ENCODE results near the gene PCDHA4. TPM values are rescaled to one million over a fixed set of nuclear protein-coding genes. Genes with fewer than 3 reads are reported as not detected.
"Not testable (repeated sequence)": the region's sequence is repeated elsewhere in the genome, so short reads cannot be mapped to it uniquely, and the experiment has no call there.

Gene PCDHA4
- total RNA-seq, 1 donor from 2014 or later, result 0.59 TPM

GRCh38 chr5:140833993-140834392, 27.1 kb downstream of the PCDHA4 start, which contains the start of gene PCDHA7:
PCDHA7 (plus strand) TSS chr5:140834269; CDS start chr5:140834384, 115 bp downstream.
- peak within 1 kb of the TSS; percentile 28 for H3K4me3 ChIP-seq
- no peak for DNase-seq
- TF ChIP-seq, protein P1, sequence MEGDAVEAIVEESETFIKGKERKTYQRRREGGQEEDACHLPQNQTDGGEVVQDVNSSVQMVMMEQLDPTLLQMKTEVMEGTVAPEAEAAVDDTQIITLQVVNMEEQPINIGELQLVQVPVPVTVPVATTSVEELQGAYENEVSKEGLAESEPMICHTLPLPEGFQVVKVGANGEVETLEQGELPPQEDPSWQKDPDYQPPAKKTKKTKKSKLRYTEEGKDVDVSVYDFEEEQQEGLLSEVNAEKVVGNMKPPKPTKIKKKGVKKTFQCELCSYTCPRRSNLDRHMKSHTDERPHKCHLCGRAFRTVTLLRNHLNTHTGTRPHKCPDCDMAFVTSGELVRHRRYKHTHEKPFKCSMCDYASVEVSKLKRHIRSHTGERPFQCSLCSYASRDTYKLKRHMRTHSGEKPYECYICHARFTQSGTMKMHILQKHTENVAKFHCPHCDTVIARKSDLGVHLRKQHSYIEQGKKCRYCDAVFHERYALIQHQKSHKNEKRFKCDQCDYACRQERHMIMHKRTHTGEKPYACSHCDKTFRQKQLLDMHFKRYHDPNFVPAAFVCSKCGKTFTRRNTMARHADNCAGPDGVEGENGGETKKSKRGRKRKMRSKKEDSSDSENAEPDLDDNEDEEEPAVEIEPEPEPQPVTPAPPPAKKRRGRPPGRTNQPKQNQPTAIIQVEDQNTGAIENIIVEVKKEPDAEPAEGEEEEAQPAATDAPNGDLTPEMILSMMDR (IDR thresholded peaks at IDR 0.05), result no peak
- H3K27ac ChIP-seq, result no peak within 1 kb of the TSS
- intact Hi-C loops (cut with DNase I), result no loop called here
- no peak for ATAC-seq
- H3K36me3 ChIP-seq, result no peaks in the 10 kb centered on the region
- H3K4me1 ChIP-seq, result no peaks in the 10 kb centered on the region
- H3K27me3 ChIP-seq (ENCODE audit: low read depth), result peaks cover 28% of the 10 kb centered on the region
- peaks cover 20% of the 10 kb centered on the region for H3K9me3 ChIP-seq

DNA sequence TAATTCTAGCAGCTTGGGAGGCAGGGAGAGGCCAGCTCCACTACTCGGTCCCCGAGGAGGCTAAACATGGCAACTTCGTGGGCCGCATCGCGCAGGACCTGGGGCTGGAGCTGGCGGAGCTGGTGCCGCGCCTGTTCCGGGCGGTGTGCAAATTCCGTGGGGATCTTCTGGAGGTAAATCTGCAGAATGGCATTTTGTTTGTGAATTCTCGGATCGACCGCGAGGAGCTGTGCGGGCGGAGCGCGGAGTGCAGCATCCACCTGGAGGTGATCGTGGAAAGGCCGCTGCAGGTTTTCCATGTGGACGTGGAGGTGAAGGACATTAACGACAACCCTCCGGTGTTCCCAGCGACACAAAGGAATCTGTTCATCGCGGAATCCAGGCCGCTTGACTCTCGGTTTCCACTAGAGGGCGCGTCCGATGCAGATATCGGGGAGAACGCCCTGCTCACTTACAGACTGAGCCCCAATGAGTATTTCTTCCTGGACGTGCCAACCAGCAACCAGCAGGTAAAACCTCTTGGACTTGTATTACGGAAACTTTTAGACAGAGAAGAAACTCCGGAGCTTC, 27.7 kb downstream of the PCDHA4 start:
- Histone ChIP-seq H3K9me3 (peaks cover 15% of the 10 kb centered on the region), H3K4me3 (peak overlapping the region; percentile 28), H3K27me3 (ENCODE audit: low read depth) (peaks cover 27% of the 10 kb centered on the region)
- H3K4me1 ChIP-seq; ATAC-seq; DNase-seq; H3K27ac ChIP-seq; intact Hi-C loops (cut with DNase I); H3K36me3 ChIP-seq: not testable (repeated sequence)

GRCh38 chr5:140835622-140836510, 29.0 kb downstream of the PCDHA4 start:
- TF ChIP-seq, protein P1 (IDR thresholded peaks at IDR 0.05), result no peak
- H3K4me3 ChIP-seq, result no peak overlapping the region
- peaks cover 8% of the 10 kb centered on the region for H3K9me3 ChIP-seq
- intact Hi-C loops (cut with DNase I), result no loop called here
- H3K36me3 ChIP-seq, result no peaks in the 10 kb centered on the region
- no peaks in the 10 kb centered on the region for H3K4me1 ChIP-seq
- ATAC-seq, result no peak
- DNase-seq, result no peak
- H3K27ac ChIP-seq, result no peak overlapping the region
- peaks cover 23% of the 10 kb centered on the region for H3K27me3 ChIP-seq (ENCODE audit: low read depth)

- no peak within 1 kb of the TSS for H3K4me3 ChIP-seq
- no peaks in the 10 kb centered on the region for H3K4me1 ChIP-seq
- TF ChIP-seq, protein P1 (IDR thresholded peaks at IDR 0.05), result peak; percentile 10
- DNase-seq, result no peak
- H3K36me3 ChIP-seq, result no peaks in the 10 kb centered on the region
- H3K27me3 ChIP-seq (ENCODE audit: low read depth), result peaks cover 23% of the 10 kb centered on the region
- intact Hi-C loops (cut with DNase I), result no loop called here
- peaks cover 13% of the 10 kb centered on the region for H3K9me3 ChIP-seq
- ATAC-seq, result no peak
- H3K27ac ChIP-seq, result no peak within 1 kb of the TSS
These were observed 34.4 kb downstream of the PCDHA4 start, which contains the start of gene PCDHA8 for GRCh38 chr5:140840978-140841962. PCDHA8 (plus strand) TSS chr5:140841187; CDS start chr5:140841322, 135 bp downstream.

DNA sequence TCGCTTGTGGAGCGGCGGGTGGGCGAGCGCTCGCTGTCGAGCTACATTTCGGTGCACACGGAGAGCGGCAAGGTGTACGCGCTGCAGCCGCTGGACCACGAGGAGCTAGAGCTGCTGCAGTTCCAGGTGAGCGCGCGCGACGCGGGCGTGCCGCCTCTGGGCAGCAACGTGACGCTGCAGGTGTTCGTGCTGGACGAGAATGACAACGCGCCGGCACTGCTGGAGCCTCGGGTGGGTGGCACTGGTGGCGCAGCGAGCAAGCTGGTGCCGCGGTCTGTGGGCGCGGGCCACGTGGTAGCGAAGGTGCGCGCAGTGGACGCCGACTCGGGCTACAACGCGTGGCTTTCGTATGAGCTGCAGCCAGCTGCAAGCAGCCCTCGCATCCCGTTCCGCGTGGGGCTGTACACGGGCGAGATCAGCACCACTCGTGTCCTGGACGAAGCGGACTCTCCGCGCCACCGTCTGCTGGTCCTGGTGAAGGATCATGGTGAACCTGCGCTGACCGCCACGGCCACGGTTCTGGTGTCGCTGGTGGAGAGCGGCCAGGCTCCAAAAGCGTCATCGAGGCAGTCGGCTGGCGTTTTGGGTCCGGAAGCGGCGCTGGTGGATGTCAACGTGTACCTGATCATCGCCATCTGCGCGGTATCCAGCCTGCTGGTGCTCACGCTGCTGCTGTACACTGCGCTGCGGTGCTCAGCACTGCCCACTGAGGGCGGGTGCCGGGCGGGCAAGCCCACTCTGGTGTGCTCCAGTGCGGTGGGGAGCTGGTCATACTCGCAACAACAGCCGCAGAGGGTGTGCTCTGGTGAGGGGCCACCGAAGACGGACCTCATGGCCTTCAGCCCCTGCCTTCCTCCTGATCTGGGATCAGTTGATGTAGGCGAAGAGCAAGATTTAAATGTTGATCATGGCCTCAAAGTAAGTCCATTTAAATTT, 36.2 kb downstream of the PCDHA4 start:
- TF ChIP-seq, protein P1 (IDR thresholded peaks at IDR 0.05), result no peak
- intact Hi-C loops (cut with DNase I), result no loop called here
- Histone ChIP-seq H3K4me1 (no peaks in the 10 kb centered on the region), H3K4me3 (no peak overlapping the region), H3K27me3 (ENCODE audit: low read depth) (peaks cover 21% of the 10 kb centered on the region), H3K9me3 (peaks cover 13% of the 10 kb centered on the region), H3K27ac (no peak overlapping the region), H3K36me3 (no peaks in the 10 kb centered on the region)
- no peak for ATAC-seq
- no peak for DNase-seq

DNA sequence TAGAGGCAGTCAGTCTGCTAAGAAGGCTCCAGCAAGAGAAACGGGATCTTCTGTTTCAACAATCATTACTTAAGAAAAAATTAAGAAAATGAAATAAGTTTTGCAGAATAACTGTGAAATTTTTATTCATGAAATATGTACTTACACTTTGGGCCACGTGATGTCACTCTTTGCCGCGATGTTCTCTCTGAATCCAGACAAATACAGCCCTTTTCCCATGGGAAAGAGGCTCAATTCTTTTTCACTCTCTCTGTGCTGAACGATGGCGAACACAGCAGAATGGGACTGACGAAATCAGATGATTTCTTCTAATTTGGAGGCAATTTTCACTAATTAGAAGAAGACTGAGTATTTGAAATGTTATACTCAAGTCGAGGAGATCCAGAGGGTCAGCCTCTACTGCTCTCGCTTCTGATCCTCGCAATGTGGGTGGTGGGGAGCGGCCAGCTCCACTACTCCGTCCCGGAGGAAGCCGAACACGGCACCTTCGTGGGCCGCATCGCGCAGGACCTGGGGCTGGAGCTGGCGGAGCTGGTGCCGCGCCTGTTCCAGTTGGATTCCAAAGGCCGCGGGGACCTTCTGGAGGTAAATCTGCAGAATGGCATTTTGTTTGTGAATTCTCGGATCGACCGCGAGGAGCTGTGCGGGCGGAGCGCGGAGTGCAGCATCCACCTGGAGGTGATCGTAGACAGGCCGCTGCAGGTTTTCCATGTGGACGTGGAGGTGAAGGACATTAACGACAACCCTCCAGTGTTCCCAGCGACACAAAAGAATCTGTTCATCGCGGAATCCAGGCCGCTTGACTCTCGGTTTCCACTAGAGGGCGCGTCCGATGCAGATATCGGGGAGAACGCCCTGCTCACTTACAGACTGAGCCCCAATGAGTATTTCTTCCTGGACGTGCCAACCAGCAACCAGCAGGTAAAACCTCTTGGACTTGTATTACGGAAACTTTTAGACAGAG, 41.6 kb downstream of the PCDHA4 start, which contains the start of gene PCDHA9:
Gene PCDHA9, plus strand, starts transcription at position 244 of the 964 bp plus-strand sequence. Its CDS starts 114 bp downstream, at position 358.
- intact Hi-C loops (cut with DNase I); DNase-seq; H3K27ac ChIP-seq; ATAC-seq; H3K9me3 ChIP-seq; H3K36me3 ChIP-seq; H3K4me1 ChIP-seq; H3K4me3 ChIP-seq: not testable (repeated sequence)
- H3K27me3 ChIP-seq (ENCODE audit: low read depth), result peaks cover 25% of the 10 kb centered on the region

Measured in lower lobe of right lung (tissue), 2 donors.